ENCODE measurements around the gene CIC. TPM values are rescaled to one million over a fixed set of nuclear protein-coding genes. Genes with fewer than 3 reads are reported as not detected.
A peak's percentile ranks its signal among the peaks of the same experiment; 100 is the strongest.

CIC gene
- total and polyA plus RNA-seq, 9 of the 15 experiments (the other 6 are each of a cell fraction or from before 2014, with no cell fraction given) = 0.07 to 44.7 (median 8.6) TPM

- peak overlapping the region; percentile 96 for H3K4me2 ChIP-seq (ENCODE audit: insufficient read depth, low read length)
- peak overlapping the region; percentile 91 for H3K27ac ChIP-seq (ENCODE audit: extremely low read depth, low read depth, low read length)
- peaks cover 37% of the 10 kb centered on the region for H3K36me3 ChIP-seq (ENCODE audit: control insufficient read depth, insufficient read depth, low read length)
- H3K9me3 ChIP-seq (replicated peaks; ENCODE audit: control insufficient read depth, insufficient read depth, low read depth, low read length) = no peaks in the 10 kb centered on the region
- peak overlapping the region; percentile 97 to 99 for H3K9ac ChIP-seq (ENCODE audit: insufficient read depth in 1 of 2, low read depth in 2 of 2, low read length in 2 of 2)
- H3K79me2 ChIP-seq (ENCODE audit: control insufficient read depth, insufficient read depth, low read length) = peaks cover 27% of the 10 kb centered on the region
- DNase-seq (ENCODE audit: extremely low read depth in 1 of 4, low spot score in 3 of 4) = peak in 1 of 4 experiments; percentile 39
- peak overlapping the region; percentile 54 for H3K4me3 ChIP-seq
- 6% methylated on average over 7 of the region's 10 CpGs for WGBS (ENCODE audit: insufficient coverage, low coverage, missing lambda C conversion rate)
- peak overlapping the region; percentile 53 for H2AFZ ChIP-seq (ENCODE audit: low read depth, low read length)
- in situ Hi-C loops (cut with MboI) = no loop called here
- no peaks in the 10 kb centered on the region for H3K27me3 ChIP-seq (ENCODE audit: control insufficient read depth in 2 of 2, insufficient read depth in 2 of 2, low read length in 2 of 2)
- FAIRE-seq = peak; percentile 29
- BruUV-seq (replicated peaks) = TSS peak; percentile 37
- no peaks in the 10 kb centered on the region for H4K20me1 ChIP-seq (replicated peaks; ENCODE audit: control insufficient read depth, insufficient read depth, low read length)
- POLR2A ChIA-PET = interaction anchor here (0.6 to 2.9 kb wide), 11 partner anchors 10 to 1399 kb away, joined by 3 to 16 read pairs (median 4); no protein-coding TSS in a partner anchor
- no peaks in the 10 kb centered on the region for H3K9me1 ChIP-seq (ENCODE audit: control insufficient read depth, insufficient read depth, low read length)
- CTCF ChIA-PET (ENCODE audit: low intra/inter-chr PET ratio) = no interaction called here
- ATAC-seq = no peak
- intact Hi-C loops (cut with micrococcal nuclease) = loop anchor here (2.0 kb wide), 1 partner anchor 15 kb away; the partner anchor contains the start of gene ERF
- H3K4me1 ChIP-seq (replicated peaks in 1 of 2; ENCODE audit: control insufficient read depth in 2 of 2, insufficient read depth in 2 of 2, low read length in 2 of 2) = peaks cover 17 to 56% of the 10 kb centered on the region in 2 experiments
- TF ChIP-seq HINFP (tag; conservative IDR thresholded peaks at IDR 0.05; ENCODE audit: low read depth) (no peak), CBFB (CRISPR knock-in tag; IDR thresholded peaks at IDR 0.05) (no peak), ZFPM2 (CRISPR knock-in tag; IDR thresholded peaks at IDR 0.05) (no peak), ETV5 (CRISPR knock-in tag; IDR thresholded peaks at IDR 0.05; ENCODE audit: low read depth) (0 out of 2 replicates have a peak, but pooled peaks have one; percentile 28), AFF4 (CRISPR knock-in tag; IDR thresholded peaks at IDR 0.05) (peak; percentile 27; the same call in 1 of the 2 replicates), FUS (optimal IDR thresholded peaks at IDR 0.05; ENCODE audit: low read depth, low read length) (no peak), HNRNPUL1 (IDR thresholded peaks at IDR 0.05; ENCODE audit: low read length) (no peak), BDP1 (IDR thresholded peaks at IDR 0.05; ENCODE audit: insufficient read depth, insufficient read length) (no peak), HDAC1 (IDR thresholded peaks at IDR 0.05) (peak in 1 of 2 experiments; percentile 88; a peak in 2 of 4 replicates), NCOA1 (IDR thresholded peaks at IDR 0.05; ENCODE audit: low read depth) (peak; percentile 37), JUND (IDR thresholded peaks at IDR 0.05; ENCODE audit: borderline replicate concordance, low read depth, low read length) (no peak), JUND (tag; IDR thresholded peaks at IDR 0.05; ENCODE audit: borderline replicate concordance, low read depth, low read length) (no peak), VEZF1 (CRISPR knock-in tag; IDR thresholded peaks at IDR 0.05) (0 out of 2 replicates have a peak, but pooled peaks have one; percentile 23), ZC3H4 (CRISPR knock-in tag; IDR thresholded peaks at IDR 0.05; ENCODE audit: borderline replicate concordance) (0 out of 2 replicates have a peak, but pooled peaks have one; percentile 26), PHB2 (IDR thresholded peaks at IDR 0.05; ENCODE audit: low read depth) (peak; percentile 70; the same call in 1 of the 2 replicates)
These were observed 660 bp downstream of the CIC start for GRCh38 chr19:42269478-42270345.
